Measurements from ENCODE around the gene CYP27C1.
"Not testable (repeated sequence)": the region's sequence is repeated elsewhere in the genome, so short reads cannot be mapped to it uniquely, and the experiment has no call there.

Gene CYP27C1

DNA sequence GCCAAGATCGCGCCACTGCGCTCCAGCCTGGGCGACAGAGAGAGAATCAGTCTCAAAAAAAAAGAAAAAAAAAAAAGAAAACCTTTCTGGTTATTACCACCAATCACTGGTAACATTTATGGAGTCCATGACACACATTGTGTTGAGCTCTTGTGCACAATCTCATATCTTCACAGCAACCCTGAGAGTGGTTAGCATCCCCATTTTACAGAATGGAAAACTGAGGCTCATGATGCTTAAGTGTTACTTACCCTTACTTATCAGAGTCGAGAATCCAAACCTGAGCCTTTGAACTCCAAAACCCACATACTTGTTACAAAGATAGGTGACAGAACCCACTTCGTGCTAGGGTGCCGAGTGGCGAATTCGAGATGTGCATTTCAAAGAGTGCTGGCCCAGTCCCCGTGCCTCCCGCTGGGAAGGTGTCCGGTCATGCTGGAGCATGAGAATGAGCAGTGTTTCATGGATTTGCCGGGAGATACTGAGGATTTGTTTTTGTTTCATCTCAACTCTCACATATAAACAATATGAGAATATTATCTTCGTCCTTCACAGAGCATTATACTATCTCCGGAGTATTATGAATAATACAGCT lies 50.9 kb downstream of the CYP27C1 start:
- DNase-seq: no peak

DNA sequence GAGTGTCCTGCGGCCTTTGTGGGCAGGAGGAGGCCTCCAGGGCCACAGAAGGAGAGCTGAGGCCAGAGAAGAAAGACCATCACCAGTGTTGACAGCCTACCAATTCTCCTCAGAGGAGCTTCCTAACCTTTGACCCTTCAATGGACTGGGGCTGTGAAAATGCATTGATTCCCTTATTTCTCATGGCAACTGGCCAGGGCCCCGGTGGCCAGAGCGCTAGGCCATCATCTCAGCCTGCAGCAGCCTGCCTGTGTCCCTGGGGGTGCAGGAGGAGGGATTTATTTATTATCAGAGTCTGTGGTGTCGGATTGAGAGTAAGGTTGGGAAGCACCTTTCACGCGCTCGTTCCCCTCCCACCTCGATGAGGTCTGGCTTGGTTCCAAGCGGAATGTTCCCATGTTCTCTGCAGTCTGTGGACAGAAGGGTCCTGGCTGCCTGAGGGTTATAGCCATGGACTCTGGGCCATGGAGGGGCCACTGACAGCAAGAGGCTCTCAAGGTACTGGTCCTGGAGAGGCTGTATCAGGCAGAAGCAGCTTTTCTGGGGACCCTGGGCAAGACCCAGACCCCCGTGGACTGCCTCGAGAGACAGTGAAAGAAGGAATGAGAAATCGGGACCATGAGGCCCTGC lies 53.8 kb downstream of the CYP27C1 start:
- no peak for DNase-seq

DNA sequence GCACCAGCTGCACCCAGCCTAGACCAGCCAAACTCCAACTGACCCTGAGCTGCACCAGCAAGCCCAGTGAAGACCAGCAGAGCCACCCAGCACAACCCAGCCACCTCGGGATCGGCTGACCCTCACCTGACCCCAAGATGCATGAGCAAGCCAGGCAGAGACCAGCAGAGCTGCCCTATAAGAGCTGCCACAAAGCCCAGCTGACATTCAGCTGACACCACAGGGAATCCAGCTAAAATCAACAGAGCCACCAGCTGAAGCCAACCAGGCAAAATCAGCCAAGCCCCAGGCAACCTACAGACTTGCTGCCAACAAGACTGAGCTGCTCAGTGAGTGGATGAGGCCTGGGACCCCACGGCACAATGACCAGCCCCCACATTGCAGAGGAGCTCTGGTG lies 54.6 kb downstream of the CYP27C1 start:
- no peak for DNase-seq

DNA sequence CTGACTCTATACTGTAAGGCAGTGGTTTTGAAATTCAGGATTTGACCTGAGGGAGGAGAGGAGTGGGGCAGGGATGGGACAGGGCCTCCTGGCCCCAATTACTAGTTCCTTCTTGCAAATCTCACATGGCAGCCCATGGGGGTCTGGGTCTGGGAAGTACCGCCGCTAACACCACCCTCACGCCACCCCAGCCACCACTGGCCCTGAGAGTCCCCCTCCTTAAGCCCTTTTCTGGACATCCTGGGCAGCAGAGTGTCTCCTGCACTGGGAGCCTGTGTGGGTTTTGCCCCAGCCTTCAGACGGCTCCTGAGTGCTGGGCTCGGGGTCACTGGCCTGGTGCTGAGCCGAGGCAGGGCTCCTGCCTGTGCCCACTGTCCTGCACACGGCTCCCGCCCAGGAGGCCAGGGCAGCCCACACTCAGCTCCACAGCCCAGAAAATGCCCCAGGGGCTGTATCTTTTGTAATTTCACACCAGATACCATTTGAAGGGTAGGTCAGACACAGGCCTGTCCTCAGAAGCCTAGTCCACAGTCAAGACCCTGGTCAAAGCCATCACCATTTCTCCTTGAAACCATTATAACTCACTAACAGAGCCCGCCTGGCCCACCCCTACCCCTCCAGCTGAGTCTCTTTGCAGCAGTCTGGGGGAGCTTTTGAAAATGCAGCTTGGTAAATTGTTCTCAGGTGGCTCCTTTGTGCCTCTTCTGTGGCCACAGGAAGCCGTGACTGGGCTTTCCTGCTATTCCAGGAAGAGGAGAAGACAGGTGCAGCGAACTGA lies 55.1 kb downstream of the CYP27C1 start:
- no peak for DNase-seq

DNA sequence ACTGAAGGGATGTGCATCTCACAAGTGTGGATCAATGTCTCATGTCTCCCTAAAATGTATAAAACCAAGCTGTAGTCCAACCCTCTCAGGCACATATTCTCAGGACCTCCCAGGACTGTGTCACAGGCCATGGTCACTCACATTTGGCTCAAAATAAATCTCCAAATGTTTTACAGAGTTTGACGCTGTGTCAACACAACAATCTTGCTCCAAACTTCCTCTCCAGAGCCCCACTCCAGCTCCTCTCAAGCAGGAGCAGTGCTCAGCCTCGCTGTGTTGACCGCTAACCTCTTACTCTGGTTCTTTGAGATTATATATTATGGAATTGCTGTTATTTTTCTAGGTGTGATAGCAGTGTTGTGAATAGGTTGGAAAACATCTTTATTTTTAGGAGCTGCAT lies 56.2 kb downstream of the CYP27C1 start:
- no peak for DNase-seq

DNA sequence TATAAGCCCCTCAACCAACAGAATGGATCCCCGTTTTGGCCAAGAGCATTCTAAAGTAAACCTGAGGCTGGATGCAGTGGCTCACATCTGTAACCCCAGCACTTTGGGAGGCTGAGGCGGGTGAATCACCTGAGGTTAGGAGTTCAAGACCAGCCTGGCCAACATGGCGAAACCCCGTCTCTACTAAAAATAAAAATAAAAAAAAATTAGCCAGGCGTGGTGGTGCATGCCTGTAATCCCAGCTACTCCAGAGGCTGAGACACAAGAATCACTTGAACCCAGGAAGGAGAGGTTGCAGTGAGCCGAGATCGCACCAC lies 57.1 kb downstream of the CYP27C1 start:
- not testable (repeated sequence) for DNase-seq

DNA sequence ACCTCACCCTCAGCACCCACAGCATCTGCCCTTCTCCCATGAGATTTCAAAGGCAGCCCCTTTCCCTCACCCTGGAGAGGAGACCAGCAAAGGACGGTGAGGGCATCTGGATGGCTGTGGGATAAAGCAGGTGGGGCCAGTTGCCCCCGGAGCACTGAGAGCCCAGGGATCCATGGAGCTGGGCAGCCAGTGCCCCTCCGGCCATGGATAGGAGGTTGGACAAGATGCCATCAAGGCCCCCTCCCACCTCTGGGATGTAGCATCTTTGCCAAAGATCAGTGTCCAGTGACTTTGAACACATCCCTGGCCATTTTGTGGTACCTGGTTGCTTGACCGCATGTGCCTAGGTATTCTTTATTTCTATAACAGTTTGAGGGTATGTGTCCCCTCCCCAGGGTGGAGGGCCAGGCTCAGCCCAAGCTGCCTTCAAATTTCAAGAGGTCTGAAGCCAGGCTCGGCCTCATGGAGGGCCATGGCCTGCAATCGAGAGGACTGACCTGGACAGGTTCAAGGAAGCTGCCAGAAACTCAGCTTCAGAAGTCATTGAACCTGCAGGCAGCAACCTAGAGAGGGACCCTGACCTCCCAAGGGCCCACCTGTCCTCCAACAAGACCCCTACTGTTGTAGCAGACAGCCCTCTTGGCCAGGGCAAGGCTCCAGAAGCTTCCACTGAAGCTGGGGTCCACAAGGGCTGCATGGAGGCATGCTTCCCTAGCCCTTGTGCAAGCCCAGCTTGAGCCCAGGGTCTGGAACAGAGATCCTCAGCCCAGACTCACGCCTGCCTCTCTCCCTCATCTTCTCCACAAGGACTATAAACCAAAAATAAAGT lies 57.6 kb downstream of the CYP27C1 start:
- no peak for DNase-seq

DNA sequence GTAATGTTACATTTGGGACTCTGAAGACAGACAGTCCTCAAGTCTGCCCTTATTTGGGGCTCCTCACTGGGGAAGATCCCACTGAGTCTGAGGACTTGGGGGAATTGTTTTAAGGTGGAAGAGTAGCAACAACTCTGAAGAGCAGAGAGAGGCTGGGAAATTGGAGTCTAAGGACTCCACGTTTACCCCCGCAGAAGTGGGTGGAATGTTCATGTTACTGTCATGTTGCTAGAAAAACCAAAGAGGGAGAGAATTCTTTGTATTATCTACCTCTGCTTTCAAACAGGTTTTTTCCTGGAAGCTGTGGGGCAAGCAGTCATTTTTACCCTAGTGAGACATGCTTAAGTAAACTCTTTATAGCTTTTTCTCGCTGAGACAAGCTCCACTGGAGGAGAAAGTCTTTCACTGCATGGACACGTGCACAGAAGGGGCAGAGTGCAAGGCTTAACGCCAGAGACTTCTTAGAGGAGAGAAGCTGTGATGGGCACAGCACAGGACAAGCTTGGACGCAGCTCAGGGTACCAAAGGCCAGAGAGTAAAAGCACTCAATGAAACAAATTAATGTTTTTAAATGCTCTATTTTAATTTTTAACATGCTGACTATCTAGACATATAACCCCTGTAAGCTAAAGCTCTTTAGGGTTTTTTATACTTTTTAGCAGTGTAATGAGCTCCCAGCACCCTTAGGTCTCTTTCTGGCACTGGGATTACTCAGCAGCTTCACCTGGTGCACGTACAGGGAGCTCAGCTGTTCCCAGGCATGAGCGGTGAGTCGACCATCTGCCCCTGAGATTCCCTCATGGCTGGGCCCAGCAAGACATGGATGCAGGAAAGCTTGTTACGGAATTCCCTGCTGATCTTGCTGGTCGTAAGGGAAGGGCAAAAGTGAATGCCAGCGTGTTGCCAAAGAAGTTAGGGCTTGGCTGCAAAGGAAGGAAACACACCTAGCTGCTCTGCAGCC lies 58.6 kb downstream of the CYP27C1 start:
- peak; percentile 63 for DNase-seq

DNA sequence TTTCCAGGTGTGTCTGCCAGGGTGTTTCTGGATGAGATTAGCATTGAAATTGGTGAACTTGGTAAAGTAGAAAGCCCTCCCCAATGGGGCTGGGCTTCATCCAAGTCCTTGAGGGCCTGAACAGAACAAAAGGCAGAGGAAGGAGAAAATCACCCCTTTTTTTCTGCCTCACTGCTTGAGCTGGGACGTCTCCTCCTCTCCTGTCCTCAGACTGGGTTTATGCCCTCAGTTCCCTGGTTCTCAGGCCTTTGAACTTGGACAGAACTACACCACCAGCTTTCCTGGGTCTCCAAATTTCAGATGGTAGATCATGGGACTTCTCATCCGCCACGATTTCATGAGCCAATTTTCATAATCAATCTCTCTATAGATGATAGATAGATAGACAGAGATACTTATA lies 59.4 kb downstream of the CYP27C1 start:
- no peak for DNase-seq

DNA sequence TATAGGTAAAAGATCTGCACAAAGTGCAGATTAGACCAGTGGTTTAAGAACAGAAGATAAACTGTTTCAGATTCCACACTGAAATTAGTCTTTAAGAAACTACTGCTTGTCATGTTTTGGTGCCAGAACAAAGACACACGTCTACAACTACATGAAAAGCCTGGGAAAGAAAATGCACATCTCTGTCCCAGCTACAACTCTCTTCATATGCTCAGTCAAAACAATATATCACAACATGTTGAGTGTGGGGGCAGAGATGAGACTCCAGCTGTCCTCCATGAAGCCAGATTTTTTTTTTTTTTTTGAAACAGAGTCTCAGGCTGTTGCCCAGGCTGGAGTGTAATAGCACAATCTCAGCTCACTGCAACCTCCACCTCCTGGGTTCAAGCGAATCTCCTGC lies 60.6 kb downstream of the CYP27C1 start:
- DNase-seq: no peak

DNA sequence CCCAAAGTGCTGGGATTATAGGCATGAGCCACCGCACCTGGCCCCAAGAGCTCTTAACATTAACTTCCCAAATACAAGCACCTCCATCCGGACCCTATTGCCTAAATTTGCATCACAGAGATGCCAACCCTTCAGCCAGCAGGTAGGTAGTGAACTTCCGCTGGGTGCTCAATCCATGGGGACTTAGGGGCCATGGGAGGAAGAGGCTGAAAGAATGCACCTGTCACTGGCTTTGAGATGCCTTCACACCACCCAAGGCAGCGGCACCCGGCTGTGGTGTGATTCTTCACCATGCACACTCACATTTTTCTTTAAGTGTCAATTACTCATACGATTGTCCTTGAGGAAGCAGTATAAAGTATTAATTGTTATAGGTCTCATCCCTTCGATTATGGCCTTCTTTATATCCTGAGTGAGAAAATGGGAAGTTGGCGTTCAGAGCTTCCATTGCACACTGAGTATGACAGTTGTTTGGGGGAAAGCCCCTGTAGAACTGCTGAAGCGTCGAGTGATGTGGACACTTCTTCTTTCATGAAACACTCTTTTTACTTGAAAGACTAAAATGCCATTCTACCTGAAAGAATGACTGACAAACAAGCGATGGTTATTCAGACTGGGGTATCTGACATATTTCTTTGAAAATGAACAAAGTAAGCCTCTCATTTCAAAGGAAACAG lies 61.3 kb downstream of the CYP27C1 start:
- DNase-seq: no peak

DNA sequence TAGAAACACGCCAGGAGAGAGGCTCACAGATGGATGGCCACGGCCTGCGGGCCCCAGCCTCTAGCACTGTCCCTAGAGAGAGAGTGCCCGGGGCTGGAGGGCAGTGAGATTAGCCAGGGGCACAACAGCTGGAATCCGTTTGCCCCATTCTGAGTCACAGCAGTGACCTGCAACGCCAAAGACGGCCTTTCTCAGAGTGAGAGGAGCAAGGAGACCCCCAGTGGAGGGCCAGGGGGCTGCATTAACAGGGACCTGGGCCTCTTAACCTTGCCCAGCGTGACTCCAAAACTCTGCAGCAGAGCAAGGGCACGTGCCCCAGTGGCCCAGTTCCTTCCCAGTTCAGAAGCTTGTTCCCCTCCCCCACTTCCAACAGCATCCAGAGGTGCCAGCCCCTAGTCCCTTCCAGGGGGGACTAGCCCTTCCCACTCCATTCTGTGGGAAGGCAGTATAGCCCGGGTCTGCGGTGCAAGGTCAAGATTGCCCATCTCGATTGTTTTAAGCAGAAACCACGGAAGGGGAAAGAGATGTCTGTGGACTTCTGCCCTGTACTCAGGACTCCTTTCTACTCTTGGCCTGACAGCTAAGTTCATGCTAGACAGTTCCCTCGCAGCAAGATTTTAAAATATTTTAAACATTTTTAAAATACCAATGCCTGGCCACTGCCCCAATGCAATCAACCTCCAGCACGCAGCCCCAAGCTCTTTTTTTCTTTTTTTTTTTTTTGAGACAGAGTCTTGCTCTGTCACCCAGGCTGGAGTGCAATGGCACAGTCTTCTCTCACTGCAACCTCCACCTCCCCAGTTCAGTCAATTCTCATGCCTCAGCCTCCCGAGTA lies 62.2 kb downstream of the CYP27C1 start:
- DNase-seq: no peak

DNA sequence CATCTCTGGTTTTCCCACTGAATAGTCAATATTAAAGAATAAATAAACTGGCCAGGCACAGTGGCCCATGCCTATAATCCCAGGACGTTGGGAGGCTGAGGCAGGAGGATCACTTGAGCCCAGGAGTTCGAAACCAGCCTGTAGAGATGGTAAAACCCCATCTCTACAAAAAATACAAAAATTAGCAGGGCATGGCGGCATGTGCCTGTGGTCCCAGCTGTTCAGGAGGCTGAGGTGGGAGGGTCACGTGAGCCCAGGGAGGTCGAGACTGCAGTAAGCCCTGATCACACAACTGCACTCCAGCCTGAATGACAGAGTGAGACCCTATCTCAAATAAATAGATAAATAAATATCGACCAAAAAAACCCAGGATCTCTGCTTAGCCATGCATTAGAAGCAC lies 63.0 kb downstream of the CYP27C1 start:
- DNase-seq: no peak

DNA sequence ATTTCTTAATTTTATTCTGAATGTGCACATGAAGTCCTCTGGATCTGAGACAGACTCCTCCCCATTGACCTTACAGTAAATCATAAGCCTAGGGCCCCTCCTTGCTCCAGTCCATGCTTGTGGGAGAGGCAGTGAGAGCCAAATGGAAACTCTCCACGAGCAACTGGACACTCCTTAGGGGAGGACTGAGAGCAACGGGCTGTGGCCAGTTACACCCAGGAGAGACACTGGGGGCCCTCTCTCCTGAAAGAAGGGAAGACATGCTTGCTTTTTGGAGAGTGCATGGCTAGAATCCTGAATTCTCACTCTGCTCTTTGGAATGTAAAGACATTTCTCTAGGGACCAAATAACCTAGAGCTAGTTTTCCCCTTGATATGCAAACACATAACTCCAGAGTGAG lies 64.2 kb downstream of the CYP27C1 start:
- no peak for DNase-seq

DNA sequence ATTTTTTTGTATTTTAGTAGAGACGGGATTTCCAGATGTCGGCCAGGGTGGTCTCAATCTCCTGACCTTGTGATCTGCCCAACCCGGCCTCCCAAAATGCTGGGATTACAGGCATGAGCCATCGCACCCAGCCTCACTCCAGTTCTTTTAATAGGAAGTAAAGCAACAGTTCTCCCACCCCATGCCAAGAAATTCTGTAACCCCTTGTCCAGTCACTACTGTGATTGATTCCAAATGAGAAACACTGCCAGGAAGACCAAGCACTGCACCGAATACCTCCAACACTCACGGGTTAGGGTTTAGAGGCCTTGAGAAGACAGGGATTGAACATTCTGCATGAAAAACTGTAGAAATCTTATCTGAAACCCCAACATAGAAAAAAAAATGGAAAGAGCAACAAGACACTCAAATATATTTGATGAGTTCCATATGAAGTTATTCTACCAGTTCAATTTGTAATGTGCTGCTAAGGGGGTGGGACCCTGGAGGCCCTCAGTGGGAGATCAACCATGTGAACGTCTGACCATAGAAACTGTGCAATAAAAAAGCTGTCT lies 65.0 kb downstream of the CYP27C1 start:
- no peak for DNase-seq

DNA sequence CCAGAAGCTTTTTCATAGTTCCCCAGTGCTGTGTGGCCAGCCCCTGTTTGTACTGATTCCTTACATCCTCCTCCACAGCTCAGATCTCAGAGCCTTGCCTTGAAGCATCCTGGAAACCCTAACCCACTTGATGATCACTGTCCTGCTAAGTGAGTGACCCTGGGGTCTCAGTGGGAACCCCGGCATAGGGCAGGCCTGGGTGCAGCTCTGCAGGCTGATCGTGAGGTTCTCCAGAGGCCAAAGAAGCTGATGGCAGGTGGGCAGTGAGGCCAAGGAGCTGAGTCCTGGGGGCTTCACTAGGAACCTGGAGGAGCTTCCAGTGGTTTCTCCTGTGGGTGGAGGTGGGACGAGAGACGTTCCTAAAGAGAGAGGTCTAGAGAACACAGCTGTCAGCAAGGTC lies 65.7 kb downstream of the CYP27C1 start:
- no peak for DNase-seq

DNA sequence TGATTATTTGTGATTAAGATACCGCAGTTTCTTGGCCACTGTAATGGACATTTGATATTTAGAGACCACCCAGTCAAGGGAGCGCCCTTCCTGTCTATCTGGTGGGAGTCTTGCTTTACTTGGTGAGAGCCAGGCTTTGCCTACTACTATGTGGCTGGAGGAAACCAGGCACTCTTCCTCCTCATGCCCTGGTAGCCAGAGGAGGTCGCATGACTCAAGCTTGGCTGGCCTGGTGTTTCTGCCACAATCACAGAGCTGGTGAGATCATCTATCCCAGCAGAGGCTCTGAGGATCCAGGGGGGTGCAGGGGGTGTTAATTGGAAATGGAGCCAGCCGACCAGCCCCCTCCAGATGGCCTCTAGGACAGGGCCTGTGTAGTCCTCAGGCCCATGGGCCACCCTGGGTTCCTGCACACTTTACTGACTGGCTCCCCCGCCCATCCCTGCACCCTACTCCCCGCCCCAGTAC lies 66.4 kb downstream of the CYP27C1 start:
- DNase-seq: no peak

DNA sequence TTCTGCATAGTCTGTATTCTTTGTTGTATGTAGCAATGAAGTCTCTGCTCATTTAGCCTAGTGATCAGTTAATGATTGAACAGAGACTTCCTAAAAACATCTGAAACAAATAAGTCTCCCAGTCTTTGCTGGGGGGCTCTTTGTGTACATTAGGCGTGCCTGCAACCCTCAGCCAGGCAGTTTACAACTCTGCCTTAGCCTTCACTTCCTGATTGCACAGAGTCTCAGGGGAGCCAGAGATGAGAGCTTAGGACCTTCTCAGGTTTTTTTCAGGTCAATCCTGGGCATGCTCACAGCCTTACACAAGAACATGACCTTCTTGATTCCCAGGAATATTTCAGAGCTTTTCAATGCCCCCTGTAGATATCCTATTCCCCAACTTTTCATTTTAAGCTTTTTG lies 69.1 kb downstream of the CYP27C1 start:
- DNase-seq: no peak

DNA sequence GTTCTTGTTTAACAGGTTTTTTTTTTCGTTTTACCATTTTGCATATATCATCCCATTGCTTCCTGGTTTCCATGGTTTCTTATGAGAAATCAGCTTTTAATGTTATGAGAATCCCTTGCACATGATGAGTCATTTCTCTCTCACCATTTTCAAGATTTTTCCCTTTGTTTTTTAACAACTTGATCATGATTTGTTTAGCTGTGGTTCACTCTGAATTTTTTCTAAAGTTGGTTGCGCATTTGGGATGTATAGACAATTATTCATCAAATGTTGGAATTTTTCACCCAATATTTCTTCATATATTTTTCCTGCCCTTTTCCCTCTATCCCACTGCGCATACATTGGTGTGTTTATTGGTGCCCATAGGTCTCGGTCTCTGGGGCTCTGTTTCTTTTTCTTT lies 70.7 kb downstream of the CYP27C1 start:
- DNase-seq: no peak

DNA sequence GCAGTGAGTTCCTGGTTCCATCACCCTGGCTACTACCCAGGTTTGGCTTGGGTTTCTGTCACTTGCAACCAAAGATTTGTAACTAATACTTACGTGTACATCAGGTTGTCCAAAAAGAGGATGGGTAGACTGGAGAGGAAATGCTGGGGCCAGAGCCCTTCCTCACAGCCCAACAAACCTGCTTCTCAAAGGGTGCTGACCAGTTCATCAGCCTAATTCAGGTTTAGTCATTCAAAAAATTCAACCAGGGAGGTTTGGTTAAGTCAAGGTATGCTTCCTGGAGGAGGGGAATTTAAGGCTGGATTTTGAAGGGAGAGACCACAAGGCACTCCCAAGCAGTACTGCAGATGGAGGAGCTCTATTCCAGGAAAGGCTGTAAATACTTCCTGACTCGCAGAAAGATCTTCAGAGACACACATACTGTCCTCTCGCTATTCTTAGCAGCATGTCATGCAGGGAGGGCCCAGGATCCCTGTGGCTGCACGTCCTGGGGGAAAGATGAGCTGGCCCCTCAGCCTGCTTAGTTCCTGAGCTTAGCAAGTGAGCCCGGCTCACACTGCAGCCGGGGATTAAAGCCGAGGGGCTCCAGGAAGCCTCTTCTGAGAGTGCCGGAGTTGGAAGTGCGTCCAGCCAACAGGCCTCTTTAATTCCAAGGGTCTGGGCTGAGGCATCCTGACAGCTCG lies 73.1 kb downstream of the CYP27C1 start:
- DNase-seq: no peak
